ENCODE results near the gene FSTL4.

FSTL4 gene

DNA sequence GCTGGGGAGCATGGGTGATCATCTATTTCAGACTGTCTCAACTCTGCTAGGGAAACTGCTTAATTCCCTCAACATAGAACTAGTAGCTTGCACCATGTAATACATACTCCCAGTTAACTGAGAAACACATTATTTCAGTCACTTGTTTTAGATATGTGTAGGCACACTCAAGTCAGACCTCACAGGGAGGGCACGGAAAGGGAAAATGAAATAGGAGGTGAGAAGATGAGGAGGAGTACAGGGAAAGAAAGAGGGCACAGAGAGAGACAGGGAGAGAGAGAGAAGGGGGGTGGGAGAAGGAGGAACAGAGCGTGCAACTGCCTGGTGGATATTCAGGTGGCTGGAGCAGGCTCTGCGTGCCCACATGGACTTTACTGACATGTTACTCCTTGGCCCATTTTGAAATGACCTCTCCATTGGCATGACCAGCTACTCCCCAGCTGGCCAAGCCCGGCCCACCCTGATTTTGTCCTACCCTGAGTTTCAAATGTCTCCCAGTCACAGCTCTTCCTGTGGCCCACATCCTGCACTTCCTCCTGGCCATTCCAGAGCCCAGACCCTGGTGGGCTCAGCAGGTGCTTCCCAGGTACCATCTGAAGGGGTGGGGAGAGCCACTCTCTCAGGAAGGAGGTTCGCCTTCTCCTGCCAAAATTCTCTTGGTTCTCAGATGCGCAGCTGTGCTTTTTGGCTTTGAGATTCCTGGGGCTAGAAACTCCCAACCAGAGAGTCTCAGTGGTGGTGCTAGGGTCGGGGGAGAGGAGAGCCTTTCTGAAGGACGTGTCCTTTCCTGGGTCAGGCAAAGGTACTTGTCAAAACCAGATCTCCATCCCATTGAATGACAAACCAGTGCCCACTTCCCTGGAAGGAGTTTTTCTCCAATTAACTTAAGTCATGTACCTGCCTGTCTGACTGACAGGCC is 229.4 kb downstream of the FSTL4 start:
- no peak overlapping the region for H3K4me3 ChIP-seq (ENCODE audit: low read length)
- no peak overlapping the region for H3K27ac ChIP-seq (ENCODE audit: low read length)
- WGBS (ENCODE audit: insufficient coverage, insufficient read length): no CpG with 5 or more reads among the region's 8 CpGs
- H3K9me3 ChIP-seq (ENCODE audit: control insufficient read depth, insufficient read depth, low read length): no peaks in the 10 kb centered on the region
- no peaks in the 10 kb centered on the region for H3K36me3 ChIP-seq (ENCODE audit: control insufficient read depth, insufficient read depth, low read length)
- H3K4me1 ChIP-seq (ENCODE audit: control insufficient read depth, insufficient read depth, low read length): peaks cover 8% of the 10 kb centered on the region; the same call in 1 of the 2 replicates
- no peaks in the 10 kb centered on the region for H3K27me3 ChIP-seq (ENCODE audit: control insufficient read depth, insufficient read depth, low read length)
- DNase-seq (ENCODE audit: low read depth, low spot score): no peak

DNA sequence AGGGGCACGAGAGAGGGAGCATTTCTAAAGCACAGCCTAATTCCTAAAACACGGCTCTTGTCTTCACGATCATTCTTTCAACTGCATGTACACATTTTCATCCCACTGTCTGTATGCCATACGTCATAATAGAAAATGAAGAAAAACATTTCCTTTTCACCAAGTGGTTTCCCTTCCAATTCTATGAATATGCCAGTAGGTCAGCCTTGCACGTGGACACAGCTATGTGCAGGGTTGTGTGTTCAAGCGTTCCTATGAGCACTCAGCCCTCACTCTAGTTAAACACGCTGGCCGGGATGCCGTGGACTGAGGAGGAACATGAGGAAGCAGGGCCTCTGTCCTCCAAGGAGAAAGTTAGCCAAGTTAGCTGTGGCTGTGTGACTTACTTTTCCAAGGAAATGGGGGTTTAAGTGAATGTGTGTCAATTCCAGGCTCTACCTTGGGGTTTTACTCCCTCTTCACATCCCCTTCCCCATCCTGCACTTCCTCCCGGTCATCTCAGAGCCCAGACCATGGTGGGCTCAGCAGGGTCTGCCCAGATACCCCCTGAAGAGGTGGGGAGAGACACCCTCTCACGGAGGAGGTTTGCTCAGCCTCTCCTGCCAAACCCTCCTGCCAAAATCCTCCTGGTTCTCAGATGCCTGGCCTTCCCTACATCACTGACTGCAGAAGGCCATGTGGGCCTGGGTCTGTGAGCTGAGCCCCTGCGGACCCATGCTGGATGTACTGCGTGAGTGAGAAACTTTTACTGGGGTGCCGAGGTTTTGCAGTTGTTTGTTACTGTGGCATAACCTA is 230.6 kb downstream of the FSTL4 start:
- H3K4me1 ChIP-seq (ENCODE audit: control insufficient read depth, insufficient read depth, low read length): peaks cover 8% of the 10 kb centered on the region; the same call in 1 of the 2 replicates
- H3K9me3 ChIP-seq (ENCODE audit: control insufficient read depth, insufficient read depth, low read length): peaks cover 4% of the 10 kb centered on the region
- no peak overlapping the region for H3K4me3 ChIP-seq (ENCODE audit: low read length)
- WGBS (ENCODE audit: insufficient coverage, insufficient read length): no CpG with 5 or more reads among the region's 14 CpGs
- H3K27ac ChIP-seq (ENCODE audit: low read length): no peak overlapping the region
- H3K27me3 ChIP-seq (ENCODE audit: control insufficient read depth, insufficient read depth, low read length): no peaks in the 10 kb centered on the region
- DNase-seq (ENCODE audit: low read depth, low spot score): no peak
- no peaks in the 10 kb centered on the region for H3K36me3 ChIP-seq (ENCODE audit: control insufficient read depth, insufficient read depth, low read length)

DNA sequence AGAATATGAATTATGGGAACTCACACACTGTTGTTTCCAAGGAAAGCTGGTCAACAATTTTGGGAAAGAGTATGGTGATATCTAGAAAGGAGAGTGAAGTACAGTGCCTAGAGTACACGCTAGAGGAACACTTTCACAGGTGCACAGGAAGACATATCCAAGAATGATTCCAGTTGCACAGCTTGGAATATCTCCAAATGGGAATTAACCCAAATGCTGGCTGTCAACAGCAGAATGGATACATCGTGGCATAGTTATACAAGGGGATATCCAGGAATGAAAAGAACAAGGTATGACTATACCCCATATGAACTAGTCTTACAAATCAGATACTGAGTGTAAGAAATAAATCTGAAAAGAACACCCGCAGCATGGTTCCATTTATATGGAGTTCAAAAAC is 231.3 kb downstream of the FSTL4 start:
- no CpG with 5 or more reads among the region's 3 CpGs for WGBS (ENCODE audit: insufficient coverage, insufficient read length)
- Histone ChIP-seq H3K27me3 (ENCODE audit: control insufficient read depth, insufficient read depth, low read length) (no peaks in the 10 kb centered on the region), H3K4me1 (ENCODE audit: control insufficient read depth, insufficient read depth, low read length) (peaks cover 8% of the 10 kb centered on the region; the same call in 1 of the 2 replicates), H3K27ac (ENCODE audit: low read length) (no peak overlapping the region), H3K4me3 (ENCODE audit: low read length) (no peak overlapping the region), H3K36me3 (ENCODE audit: control insufficient read depth, insufficient read depth, low read length) (no peaks in the 10 kb centered on the region), H3K9me3 (ENCODE audit: control insufficient read depth, insufficient read depth, low read length) (peaks cover 4% of the 10 kb centered on the region)
- DNase-seq (ENCODE audit: low read depth, low spot score): no peak

DNA sequence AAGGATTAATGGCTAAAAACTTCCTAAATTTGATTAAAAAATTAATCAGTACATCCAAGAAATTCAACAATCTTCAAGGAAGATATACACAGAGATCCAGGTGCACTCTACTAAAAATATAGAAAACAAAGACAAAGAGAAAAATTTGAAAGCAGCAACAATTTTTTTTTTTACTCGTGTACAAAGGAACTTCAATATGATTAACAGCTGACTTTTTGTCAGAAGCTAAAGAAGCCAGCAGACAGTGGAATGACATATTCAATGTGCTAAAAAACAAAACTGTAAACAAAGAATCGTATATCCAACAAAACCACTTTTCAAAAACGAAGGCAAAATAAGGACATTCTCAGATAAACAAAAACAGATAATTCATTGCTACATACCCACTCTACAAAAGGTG is 234.6 kb downstream of the FSTL4 start:
- WGBS (ENCODE audit: insufficient coverage, insufficient read length): no CpG with 5 or more reads among the region's 3 CpGs
- Histone ChIP-seq H3K27me3 (ENCODE audit: control insufficient read depth, insufficient read depth, low read length) (no peaks in the 10 kb centered on the region), H3K9me3 (ENCODE audit: control insufficient read depth, insufficient read depth, low read length) (peaks cover 4% of the 10 kb centered on the region), H3K27ac (ENCODE audit: low read length) (no peak overlapping the region), H3K36me3 (ENCODE audit: control insufficient read depth, insufficient read depth, low read length) (no peaks in the 10 kb centered on the region), H3K4me1 (ENCODE audit: control insufficient read depth, insufficient read depth, low read length) (no peaks in the 10 kb centered on the region), H3K4me3 (ENCODE audit: low read length) (no peak overlapping the region)
- no peak for DNase-seq (ENCODE audit: low read depth, low spot score)

DNA sequence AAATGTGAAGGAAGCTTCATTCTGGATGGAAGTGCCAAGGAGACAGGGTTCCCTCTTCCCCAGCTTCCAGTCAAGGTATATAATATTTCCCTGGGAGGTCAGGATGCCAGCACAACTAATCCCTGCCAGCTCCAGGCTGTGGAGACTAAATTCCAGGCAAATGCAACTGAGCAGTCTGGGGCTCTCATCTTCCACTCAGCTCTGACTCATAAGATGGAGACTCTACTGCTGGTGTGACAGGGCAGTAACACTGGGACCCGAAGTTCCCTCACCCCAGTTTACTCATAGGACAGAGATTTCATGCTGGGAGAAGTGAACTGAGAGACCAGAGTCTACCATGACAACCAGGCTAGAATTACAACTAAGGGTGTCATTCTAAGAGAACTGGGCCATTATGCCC is 235.4 kb downstream of the FSTL4 start:
- no peak for DNase-seq (ENCODE audit: low read depth, low spot score)
- no peaks in the 10 kb centered on the region for H3K27me3 ChIP-seq (ENCODE audit: control insufficient read depth, insufficient read depth, low read length)
- no peaks in the 10 kb centered on the region for H3K4me1 ChIP-seq (ENCODE audit: control insufficient read depth, insufficient read depth, low read length)
- peaks cover 4% of the 10 kb centered on the region for H3K9me3 ChIP-seq (ENCODE audit: control insufficient read depth, insufficient read depth, low read length)
- no peak overlapping the region for H3K4me3 ChIP-seq (ENCODE audit: low read length)
- no peak overlapping the region for H3K27ac ChIP-seq (ENCODE audit: low read length)
- no peaks in the 10 kb centered on the region for H3K36me3 ChIP-seq (ENCODE audit: control insufficient read depth, insufficient read depth, low read length)
- no CpG with 5 or more reads among the region's 1 CpG for WGBS (ENCODE audit: insufficient coverage, insufficient read length)

DNA sequence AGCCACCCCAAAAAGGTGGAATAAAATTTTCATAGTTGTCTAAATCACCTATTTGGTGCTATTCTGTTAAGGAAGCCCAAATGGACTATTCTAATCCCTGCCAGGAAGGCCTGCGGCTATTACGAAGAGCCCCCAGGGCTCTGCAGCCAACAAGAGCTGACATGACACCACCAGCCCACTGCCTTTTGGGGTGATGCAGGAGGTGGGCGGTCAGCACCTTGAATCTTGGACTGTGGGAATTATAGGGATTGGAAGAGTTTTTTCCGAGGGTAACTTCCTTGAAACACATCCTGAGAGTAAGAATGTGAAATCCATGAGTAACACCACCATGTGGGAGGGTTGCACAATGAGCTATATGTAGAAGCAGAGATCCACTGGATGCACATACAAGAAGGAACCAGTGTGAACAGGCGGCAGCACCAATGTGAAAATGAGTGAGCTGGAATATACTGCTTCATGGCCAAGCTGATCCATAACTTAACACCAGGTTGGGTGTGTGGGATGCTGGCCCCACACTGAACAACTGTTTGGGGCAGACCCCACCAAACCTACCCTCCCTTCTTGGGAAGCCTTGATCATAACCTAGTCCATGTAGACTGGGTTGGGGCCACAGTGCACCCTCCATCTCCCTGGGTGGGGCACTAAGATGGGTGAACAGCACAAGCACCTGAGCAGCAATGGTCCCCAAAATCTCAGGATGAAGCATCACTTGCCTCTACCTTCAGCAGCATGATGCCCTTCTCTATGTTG is 239.0 kb downstream of the FSTL4 start:
- Histone ChIP-seq H3K4me1 (ENCODE audit: control insufficient read depth, insufficient read depth, low read length) (no peaks in the 10 kb centered on the region; the same call in 1 of the 2 replicates), H3K36me3 (ENCODE audit: control insufficient read depth, insufficient read depth, low read length) (no peaks in the 10 kb centered on the region), H3K27me3 (ENCODE audit: control insufficient read depth, insufficient read depth, low read length) (no peaks in the 10 kb centered on the region), H3K9me3 (ENCODE audit: control insufficient read depth, insufficient read depth, low read length) (peaks cover 4% of the 10 kb centered on the region), H3K4me3 (ENCODE audit: low read length) (no peak overlapping the region), H3K27ac (ENCODE audit: low read length) (no peak overlapping the region)
- no CpG with 5 or more reads among the region's 5 CpGs for WGBS (ENCODE audit: insufficient coverage, insufficient read length)
- no peak for DNase-seq (ENCODE audit: low read depth, low spot score)

DNA sequence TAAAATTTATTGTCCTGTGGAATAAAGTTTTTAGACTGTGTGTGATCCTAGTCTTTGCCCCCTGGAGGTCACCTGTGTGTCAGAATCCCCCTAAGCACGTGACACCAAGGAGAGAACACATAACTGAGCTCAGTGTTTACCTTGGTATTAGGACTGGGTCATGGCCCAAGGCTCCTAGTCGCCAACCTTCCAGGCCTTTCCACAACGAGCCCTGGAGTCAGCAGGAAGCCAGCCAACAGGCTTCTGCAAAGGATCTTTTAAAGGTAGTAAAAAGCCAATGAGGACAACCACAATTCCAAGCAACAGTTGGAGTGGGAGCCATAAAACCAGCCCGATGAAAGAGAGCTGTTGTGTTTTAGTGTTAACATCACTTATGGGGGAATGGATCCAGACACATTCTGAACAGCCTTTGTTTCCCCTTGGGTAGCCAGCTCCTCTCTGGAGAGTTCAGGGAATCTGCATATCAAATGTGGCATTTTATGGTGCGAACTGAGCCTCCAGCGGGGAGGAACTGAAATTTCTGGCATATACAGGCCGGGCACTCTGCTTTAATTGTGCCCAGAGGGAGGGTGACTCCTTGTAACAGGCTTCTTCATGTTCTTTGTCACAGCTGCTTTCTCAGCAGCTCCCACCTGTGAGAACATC is 239.9 kb downstream of the FSTL4 start:
- H3K4me3 ChIP-seq (ENCODE audit: low read length): no peak overlapping the region
- H3K9me3 ChIP-seq (ENCODE audit: control insufficient read depth, insufficient read depth, low read length): peaks cover 4% of the 10 kb centered on the region
- H3K36me3 ChIP-seq (ENCODE audit: control insufficient read depth, insufficient read depth, low read length): no peaks in the 10 kb centered on the region
- H3K4me1 ChIP-seq (ENCODE audit: control insufficient read depth, insufficient read depth, low read length): no peaks in the 10 kb centered on the region; the same call in 1 of the 2 replicates
- WGBS (ENCODE audit: insufficient coverage, insufficient read length): no CpG with 5 or more reads among the region's 7 CpGs
- no peak for DNase-seq (ENCODE audit: low read depth, low spot score)
- no peaks in the 10 kb centered on the region for H3K27me3 ChIP-seq (ENCODE audit: control insufficient read depth, insufficient read depth, low read length)
- H3K27ac ChIP-seq (ENCODE audit: low read length): no peak overlapping the region

DNA sequence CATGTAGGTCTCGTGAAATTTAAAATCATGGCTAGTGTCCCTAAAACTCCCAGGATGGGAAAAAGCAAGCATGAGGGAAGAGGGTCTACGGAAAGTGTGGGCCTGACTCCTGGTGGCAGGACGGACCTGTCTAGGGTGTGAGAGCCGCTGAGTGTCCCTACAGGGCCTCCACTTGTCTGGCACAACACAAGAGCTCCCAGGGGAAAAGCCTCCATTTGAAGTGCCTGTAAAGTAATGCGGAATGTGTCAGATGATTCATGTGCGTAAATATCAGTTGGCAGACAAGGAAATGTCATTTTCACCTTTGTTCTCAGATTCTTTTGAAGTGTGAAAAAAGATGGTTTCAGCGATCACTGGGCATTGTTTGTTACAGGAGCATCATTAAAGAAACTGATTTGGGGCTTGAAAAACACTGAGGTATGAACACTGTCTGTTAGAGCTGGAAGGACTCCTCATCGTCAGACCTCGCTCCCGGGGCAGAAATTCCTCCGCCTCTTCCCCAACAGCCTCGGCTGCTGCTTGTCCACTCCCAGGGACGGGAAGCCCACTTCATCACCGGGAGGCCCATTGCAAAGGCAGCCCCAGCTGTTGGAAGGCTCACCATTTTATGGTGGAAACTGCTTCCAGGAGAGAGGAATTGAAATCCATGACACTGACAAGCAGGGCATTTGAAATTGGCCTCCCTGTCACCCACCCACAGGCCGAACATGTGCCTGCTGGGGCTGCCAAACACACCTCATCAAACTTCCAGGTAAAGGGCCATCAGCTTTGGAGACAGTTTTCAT is 240.8 kb downstream of the FSTL4 start:
- H3K27me3 ChIP-seq (ENCODE audit: control insufficient read depth, insufficient read depth, low read length): no peaks in the 10 kb centered on the region
- H3K36me3 ChIP-seq (ENCODE audit: control insufficient read depth, insufficient read depth, low read length): no peaks in the 10 kb centered on the region
- no peak overlapping the region for H3K27ac ChIP-seq (ENCODE audit: low read length)
- no peak overlapping the region for H3K4me3 ChIP-seq (ENCODE audit: low read length)
- no peaks in the 10 kb centered on the region for H3K9me3 ChIP-seq (ENCODE audit: control insufficient read depth, insufficient read depth, low read length)
- no CpG with 5 or more reads among the region's 15 CpGs for WGBS (ENCODE audit: insufficient coverage, insufficient read length)
- H3K4me1 ChIP-seq (ENCODE audit: control insufficient read depth, insufficient read depth, low read length): no peaks in the 10 kb centered on the region; the same call in 1 of the 2 replicates
- no peak for DNase-seq (ENCODE audit: low read depth, low spot score)

DNA sequence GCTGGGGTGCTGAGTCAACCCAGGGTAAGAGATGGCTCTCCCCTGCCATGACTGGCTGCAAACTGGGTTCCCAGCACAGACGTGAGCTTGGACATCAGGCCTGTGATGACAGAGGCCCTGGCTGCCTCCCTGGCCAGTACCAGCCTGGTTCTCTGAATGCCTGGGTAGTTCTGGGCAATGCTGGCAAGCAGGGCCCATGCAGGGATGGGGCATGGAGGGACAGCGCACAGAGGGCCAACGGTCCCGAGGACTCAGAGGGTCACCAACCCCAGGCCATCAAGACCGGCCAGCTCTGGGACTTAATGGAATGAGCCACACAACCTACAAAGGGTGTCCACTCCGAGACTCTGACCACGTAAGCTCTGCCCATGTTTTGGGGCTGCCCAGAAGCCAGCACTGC is 241.4 kb downstream of the FSTL4 start:
- DNase-seq (ENCODE audit: low read depth, low spot score): no peak
- H3K4me3 ChIP-seq (ENCODE audit: low read length): no peak overlapping the region
- H3K4me1 ChIP-seq (ENCODE audit: control insufficient read depth, insufficient read depth, low read length): no peaks in the 10 kb centered on the region; the same call in 1 of the 2 replicates
- no peaks in the 10 kb centered on the region for H3K27me3 ChIP-seq (ENCODE audit: control insufficient read depth, insufficient read depth, low read length)
- H3K9me3 ChIP-seq (ENCODE audit: control insufficient read depth, insufficient read depth, low read length): no peaks in the 10 kb centered on the region
- no peaks in the 10 kb centered on the region for H3K36me3 ChIP-seq (ENCODE audit: control insufficient read depth, insufficient read depth, low read length)
- no peak overlapping the region for H3K27ac ChIP-seq (ENCODE audit: low read length)
- WGBS (ENCODE audit: insufficient coverage, insufficient read length): no CpG with 5 or more reads among the region's 7 CpGs
